ENCODE measurements around the gene ABTB1.
"Not testable (repeated sequence)": the region's sequence is repeated elsewhere in the genome, so short reads cannot be mapped to it uniquely, and the experiment has no call there.

ABTB1 gene

GRCh38 chr3:127688416-127689265 is 15.9 kb downstream of the ABTB1 start:
- DNase-seq: no peak

GRCh38 chr3:127689266-127689860 is 16.6 kb downstream of the ABTB1 start:
- DNase-seq: no peak

- DNase-seq: no peak
Measured at GRCh38 chr3:127690106-127690505, 17.4 kb downstream of the ABTB1 start.

GRCh38 chr3:127690823-127691452 is 18.2 kb downstream of the ABTB1 start:
- no peak for DNase-seq

- DNase-seq: no peak
Measured at GRCh38 chr3:127691489-127691888, 18.7 kb downstream of the ABTB1 start.

- DNase-seq: no peak
Measured at GRCh38 chr3:127691974-127692373, 19.2 kb downstream of the ABTB1 start.

- no peak for DNase-seq
Measured at GRCh38 chr3:127692501-127693335, 20.0 kb downstream of the ABTB1 start.

GRCh38 chr3:127693336-127693843 is 20.6 kb downstream of the ABTB1 start:
- no peak for DNase-seq

- DNase-seq: peak; percentile 65
Measured at GRCh38 chr3:127694467-127695215, 21.9 kb downstream of the ABTB1 start.

DNA sequence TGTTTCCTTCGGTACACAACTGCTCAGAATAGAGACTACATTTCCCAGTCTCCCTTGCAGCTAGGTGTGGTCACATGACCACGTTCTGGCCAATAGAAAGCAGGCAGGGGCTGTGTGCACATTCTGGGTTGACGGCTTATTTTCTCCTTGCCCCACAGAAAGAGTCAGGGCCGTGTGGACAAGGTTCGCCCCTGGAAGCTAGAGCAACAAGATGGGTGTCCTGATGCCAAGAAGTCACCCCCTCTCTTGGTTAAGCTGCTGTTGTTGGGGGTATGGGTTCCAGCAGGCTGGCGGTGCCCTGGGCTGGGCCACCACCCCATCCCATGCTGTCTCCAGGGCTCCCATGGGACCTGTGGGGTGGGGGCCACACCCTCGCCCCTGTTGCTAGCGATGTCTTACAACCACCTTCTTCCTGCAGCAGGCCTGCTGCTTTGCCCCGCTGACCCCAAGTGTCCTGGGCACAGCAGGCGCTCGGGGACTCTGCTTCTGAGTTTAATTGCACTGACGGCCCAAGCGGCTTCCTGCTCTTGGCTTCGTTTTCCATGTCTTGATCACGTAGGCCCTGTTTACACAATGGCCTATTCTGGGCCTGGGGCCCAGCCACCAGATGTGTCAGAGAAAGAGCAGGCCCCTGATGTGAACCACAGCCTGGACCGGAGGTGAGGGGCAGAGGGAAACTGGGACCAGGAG is 24.9 kb downstream of the ABTB1 start:
- DNase-seq: peak; percentile 87

DNA sequence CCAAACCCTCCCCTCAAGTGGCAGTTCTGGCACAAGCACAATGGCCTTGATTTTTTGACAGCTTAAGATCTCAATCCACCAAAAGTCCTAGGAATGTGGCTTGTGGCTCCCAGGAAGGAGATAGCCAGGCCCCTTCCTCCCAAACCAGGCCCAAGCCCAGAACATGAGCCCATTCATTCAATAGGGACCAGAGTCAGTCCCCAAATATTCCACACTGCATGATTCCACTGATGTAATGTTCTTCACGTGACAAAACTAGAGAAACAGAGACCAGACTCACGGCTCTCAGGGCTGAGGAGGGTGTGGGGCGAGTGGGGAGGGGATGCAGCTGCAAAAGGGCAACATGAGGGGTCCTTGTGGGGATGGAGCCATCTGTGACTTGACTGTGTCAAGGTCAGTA is 25.5 kb downstream of the ABTB1 start:
- no peak for DNase-seq

DNA sequence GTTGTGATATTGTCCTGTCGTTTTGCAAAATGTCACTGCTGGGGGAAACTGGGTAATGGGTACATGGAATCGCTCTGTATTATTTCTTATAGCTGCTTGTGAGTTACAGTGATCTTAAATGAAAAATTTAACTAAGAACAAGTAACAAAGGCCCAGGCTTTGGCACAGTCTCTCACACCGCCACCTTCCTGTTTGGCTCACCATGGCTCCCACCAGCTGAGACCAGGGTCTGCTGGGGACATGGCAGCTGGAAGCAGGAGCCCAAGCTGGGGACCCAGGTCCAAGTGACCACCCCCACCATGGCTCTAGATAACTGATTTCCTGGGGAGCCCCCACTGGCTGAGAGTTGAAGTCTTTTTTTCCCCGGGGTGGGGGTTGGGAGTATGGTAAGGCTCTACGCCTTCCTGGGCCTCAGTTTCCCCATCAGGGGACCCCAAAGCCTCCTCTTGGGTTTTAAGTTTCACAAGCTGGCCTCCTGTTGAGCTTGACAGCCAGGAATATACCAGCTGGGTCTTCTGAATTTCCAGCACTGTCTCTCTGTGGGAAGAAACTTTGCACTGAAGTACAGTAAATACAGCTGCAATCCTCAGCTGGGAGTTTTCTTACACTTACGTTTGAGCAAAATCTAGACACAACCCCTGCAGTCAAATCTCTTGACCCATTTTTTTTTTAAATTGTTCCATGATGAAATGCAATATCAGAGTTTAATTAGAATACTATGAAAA is 26.1 kb downstream of the ABTB1 start:
- no peak for DNase-seq

DNA sequence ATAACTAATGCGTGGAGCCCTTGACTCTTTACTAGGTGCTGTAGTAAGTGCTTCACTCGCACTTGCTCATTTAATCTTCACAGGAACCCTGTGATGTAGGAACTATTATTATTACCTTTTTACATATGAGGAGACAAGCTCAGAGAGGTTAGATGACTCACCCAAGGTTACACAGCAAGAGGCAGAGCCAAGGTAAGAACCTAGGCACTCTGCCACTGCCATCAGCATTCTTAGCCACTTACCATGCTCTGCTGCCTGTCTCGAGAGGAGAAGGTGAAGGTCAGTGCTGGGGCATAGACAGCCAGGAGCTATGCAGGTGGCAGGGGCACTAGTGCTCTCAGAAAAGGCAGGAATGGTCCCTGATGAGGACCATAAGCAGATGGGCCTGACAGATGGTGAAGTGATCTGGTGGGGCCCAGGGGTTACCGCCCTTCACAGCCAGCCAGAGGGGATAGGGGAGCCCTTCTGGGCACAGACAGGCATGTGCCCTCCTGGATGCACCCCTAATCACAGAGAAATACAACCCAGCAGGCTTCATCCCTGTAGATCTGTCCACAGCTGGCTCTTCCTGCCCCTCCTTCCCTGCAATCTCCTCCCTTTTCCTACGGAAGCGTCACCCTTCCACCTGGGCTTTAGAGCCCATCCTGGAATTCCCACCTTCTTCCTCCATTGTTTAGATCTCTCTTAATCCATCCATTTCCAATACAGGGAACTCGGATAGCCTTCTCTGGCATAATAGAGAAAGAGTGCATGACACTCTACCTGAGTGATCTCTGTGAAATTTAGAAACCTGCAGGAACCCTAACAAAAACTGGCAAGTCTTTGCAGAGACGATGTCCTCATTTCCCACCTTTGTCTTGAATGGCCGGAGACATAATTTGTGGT is 26.9 kb downstream of the ABTB1 start:
- no peak for DNase-seq

GRCh38 chr3:127700406-127700805 is 27.7 kb downstream of the ABTB1 start:
- no peak for DNase-seq

GRCh38 chr3:127701280-127701911 is 28.6 kb downstream of the ABTB1 start:
- DNase-seq: no peak

- no peak for DNase-seq
Measured at GRCh38 chr3:127702151-127702578, 29.4 kb downstream of the ABTB1 start.

DNA sequence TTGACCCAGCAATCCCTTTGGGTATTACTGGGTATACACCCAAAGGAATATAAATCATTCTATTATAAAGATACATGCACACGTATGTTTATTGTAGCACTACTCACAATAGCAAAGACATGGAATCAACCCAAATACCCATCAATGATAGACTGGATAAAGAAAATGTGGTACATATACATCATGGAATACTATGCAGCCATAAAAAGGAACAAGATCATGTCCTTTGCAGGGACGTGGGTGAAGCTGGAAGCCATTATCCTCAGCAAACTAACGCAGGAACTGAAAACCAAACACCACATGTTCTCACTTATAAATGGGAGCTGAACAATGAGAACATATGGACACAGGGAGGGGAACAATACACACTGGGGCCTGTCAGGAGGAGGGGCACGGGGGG is 32.1 kb downstream of the ABTB1 start:
- not testable (repeated sequence) for DNase-seq

DNA sequence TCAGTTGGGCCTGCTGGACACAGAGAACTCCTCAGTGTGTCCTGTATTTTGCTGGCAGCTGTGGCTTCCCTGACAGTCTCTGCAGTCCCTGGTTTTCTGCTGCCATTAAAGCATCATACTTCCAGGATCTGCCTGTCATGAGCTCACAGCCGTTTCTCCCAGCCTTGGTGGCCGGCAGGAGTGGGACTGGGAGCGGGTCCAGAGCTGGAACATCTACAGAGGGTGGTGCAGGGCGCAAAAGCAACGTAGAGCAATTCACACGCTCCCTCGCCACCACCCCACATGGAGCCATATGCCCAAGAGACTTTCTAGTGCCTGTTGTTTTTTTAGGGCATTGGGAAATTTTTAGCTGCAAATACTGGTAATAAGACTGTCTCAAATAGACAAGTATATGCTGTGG is 33.6 kb downstream of the ABTB1 start:
- no peak for DNase-seq

DNA sequence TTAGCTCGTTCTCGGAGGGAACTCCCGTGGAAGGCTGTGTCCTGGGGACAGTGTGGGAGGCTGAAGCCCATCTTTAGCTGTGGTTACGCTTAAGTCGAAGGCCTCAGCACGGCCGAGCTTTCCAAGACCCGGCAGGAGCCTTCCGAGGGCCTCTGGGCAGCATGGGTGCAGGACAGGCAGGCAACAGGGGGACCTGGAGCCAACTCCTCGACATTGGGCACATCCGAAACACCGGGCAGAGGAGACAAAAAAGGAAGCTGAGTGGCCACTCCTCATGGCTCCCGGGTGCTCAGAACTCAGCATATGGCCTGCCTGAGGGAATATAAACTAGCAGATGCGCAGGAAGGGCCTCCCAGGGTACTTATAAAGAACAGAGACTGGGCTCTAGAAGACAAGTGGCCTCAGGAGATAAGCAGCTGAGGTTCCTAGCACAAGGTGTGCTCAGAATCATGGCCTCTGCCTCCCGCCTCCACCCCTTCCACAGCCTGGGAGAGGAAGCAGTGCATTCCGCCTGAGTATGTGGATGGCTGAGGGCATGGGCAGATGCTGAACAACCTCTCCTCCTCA is 34.1 kb downstream of the ABTB1 start:
- DNase-seq: no peak
